PFSK-1 (cell line): ENCODE measurements around the gene CNTNAP2.

Experiments
- FOXP2 ChIP-seq: optimal IDR thresholded peaks from 2 replicates; pipeline ENCODE3; 2011; ENCODE audit warnings: borderline replicate concordance, control low read depth, inconsistent platforms; ENCODE audit not compliant: insufficient read depth; ENCODE audit errors: extremely low read length, extremely low read depth
- POLR2AphosphoS5 ChIP-seq: IDR thresholded peaks from 2 replicates; pipeline ENCODE4 v1.6.1; 2012; ENCODE audit warnings: low read depth, mild to moderate bottlenecking, control low read depth, low read length, moderate library complexity
- REST ChIP-seq, 2 experiments: IDR thresholded peaks; 2 replicates each; pipeline versions ENCODE4 v1.6.1 to v1.8.0; 2011 to 2012; ENCODE audit warnings: low read depth in 2 of 2, low read length in 2 of 2, control low read depth in 1 of 2, inconsistent platforms in 1 of 2, mild to moderate bottlenecking in 1 of 2, moderate library complexity in 1 of 2; ENCODE audit not compliant: insufficient read depth in 1 of 2
- SIN3A ChIP-seq: IDR thresholded peaks from 2 replicates; pipeline ENCODE4 v1.6.1; 2012; ENCODE audit warnings: mild to moderate bottlenecking, low read length, moderate library complexity, borderline replicate concordance; ENCODE audit not compliant: insufficient read depth
- TAF1 ChIP-seq: IDR thresholded peaks from 2 replicates; pipeline ENCODE4 v1.6.1; 2012; ENCODE audit warnings: low read length, control low read depth, borderline replicate concordance; ENCODE audit not compliant: insufficient read depth

CNTNAP2 gene

GRCh38 chr7:148230296-148230695, 2113.7 kb downstream of the CNTNAP2 start:
- TF ChIP-seq REST (IDR thresholded peaks at IDR 0.05; ENCODE audit: insufficient read depth in 1 of 2, low read depth in 2 of 2, low read length in 2 of 2) (no peak), POLR2AphosphoS5 (no peak), FOXP2 (no peak), SIN3A (no peak), TAF1 (no peak)

- TF ChIP-seq FOXP2 (no peak), SIN3A (no peak), TAF1 (no peak), REST (IDR thresholded peaks at IDR 0.05; ENCODE audit: insufficient read depth in 1 of 2, low read depth in 2 of 2, low read length in 2 of 2) (no peak), POLR2AphosphoS5 (no peak)
Observed at GRCh38 chr7:148230883-148231282, 2114.3 kb downstream of the CNTNAP2 start.

DNA sequence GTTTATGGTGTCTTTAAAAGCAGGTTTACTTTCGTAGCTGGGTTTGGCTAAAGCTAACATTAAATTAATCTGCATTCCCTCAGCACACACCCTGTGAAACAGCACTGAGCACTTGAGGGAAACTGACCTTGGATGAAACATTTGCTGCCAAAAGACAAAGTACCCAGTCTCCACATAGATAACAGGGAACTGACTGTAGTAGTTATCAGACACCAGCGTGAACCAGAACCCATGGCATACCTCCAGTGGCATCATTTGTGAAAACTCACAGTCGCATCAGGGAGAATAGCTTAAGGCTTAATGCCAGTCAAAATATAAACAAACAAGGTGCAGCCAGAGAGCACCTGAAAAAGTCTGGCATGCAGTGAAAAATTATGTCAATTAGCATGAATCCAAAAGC, 2116.2 kb downstream of the CNTNAP2 start:
- no peak for TF ChIP-seq SIN3A
- no peak for TF ChIP-seq FOXP2
- no peak for TF ChIP-seq POLR2AphosphoS5
- TF ChIP-seq TAF1 = no peak
- TF ChIP-seq REST (IDR thresholded peaks at IDR 0.05; ENCODE audit: insufficient read depth in 1 of 2, low read depth in 2 of 2, low read length in 2 of 2) = no peak

- no peak for TF ChIP-seq REST (IDR thresholded peaks at IDR 0.05; ENCODE audit: insufficient read depth in 1 of 2, low read depth in 2 of 2, low read length in 2 of 2)
- TF ChIP-seq POLR2AphosphoS5 = no peak
- TF ChIP-seq TAF1 = no peak
- no peak for TF ChIP-seq FOXP2
- no peak for TF ChIP-seq SIN3A
Observed at GRCh38 chr7:148234715-148235114, 2118.1 kb downstream of the CNTNAP2 start.

DNA sequence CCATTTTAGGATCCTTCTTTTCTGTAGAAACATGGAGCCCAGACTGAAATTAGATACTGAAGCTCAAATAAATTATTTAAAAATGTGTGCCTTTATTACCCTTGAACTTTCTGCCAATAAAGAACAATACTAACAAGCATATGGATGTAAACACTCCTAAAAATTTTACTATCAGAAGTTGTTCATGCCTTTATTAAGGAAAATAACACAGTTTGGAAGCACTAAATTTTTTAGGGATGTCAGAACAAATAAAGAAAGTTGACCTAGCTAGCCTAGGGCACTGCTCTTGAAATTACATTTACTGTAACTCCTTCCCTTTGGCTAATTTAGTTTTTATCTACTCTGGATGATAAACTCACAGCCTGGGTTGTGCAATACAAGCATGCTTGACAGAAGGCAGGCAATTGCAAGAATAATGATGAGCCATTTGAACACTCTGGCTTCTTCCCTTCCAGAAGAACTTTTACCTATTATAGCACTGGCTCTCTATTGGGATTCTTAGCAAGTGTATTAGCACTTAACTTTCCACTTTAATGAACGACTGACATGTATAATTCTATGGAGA, 2122.2 kb downstream of the CNTNAP2 start:
- TF ChIP-seq POLR2AphosphoS5 = no peak
- TF ChIP-seq REST (IDR thresholded peaks at IDR 0.05; ENCODE audit: insufficient read depth in 1 of 2, low read depth in 2 of 2, low read length in 2 of 2) = no peak
- TF ChIP-seq SIN3A = no peak
- TF ChIP-seq FOXP2 = no peak
- no peak for TF ChIP-seq TAF1
